Activated naive CD8-positive, alpha-beta T cell treated with anti-CD3 and anti-CD28 coated beads, Interleukin-2, amount 10 ng/mL, durations not matched to agents 7 days and 5 days (primary cell): ENCODE measurements around the gene CPZ. TPM values are rescaled to one million over a fixed set of nuclear protein-coding genes. Genes with fewer than 3 reads are reported as not detected.

Source experiments
- ATAC-seq: fragments of 150-1000 bp; cut with Tn5 transposase; one replicate; pipeline ENCODE4 v1.10.0; 2021; ENCODE audit warnings: low read depth, moderate library complexity
- POLR2A ChIA-PET: fragments of 350-600 bp; sonication (Branson Sonifier 250); formaldehyde crosslinking; loops from one replicate; lab custom pipeline; 2021; ENCODE audit warnings: antibody characterized with exemption; lab: Charles Lee
- DNase-seq: peaks from one replicate; pipeline ENCODE4 v3.0.0; 2021
- H3K27ac Mint-ChIP-seq: one replicate; pipeline ENCODE4 v1.8.0; 2022; ENCODE audit warnings: mild to moderate bottlenecking, mixed read lengths
- H3K27me3 Mint-ChIP-seq: one replicate; pipeline ENCODE4 v1.8.0; 2022; ENCODE audit warnings: mild to moderate bottlenecking, moderate library complexity, mixed read lengths
- H3K36me3 Mint-ChIP-seq: one replicate; pipeline ENCODE4 v1.8.0; 2021; ENCODE audit warnings: mild to moderate bottlenecking, mixed read lengths
- H3K4me1 Mint-ChIP-seq: one replicate; pipeline ENCODE4 v1.8.0; 2021; ENCODE audit warnings: mixed read lengths
- H3K4me3 Mint-ChIP-seq: one replicate; pipeline ENCODE4 v1.8.0; 2022; ENCODE audit warnings: mild to moderate bottlenecking, moderate library complexity, mixed read lengths
- H3K9me3 Mint-ChIP-seq: one replicate; pipeline ENCODE4 v1.8.0; 2021; ENCODE audit warnings: mixed read lengths
- total RNA-seq, 2 experiments: library from RNA; stranded (reverse); gene quantifications; one replicate each; pipeline ENCODE4 v1.2.3, GENCODE V29; 2021

CPZ gene
- total RNA-seq, 2 experiments from 2014 or later: not detected

- DNase-seq (no peak), ATAC-seq (no peak)
- H3K4me3 Mint-ChIP-seq: no peak overlapping the region
- no peaks in the 10 kb centered on the region for H3K4me1 Mint-ChIP-seq
- H3K9me3 Mint-ChIP-seq: no peaks in the 10 kb centered on the region
- peaks cover 9% of the 10 kb centered on the region for H3K27me3 Mint-ChIP-seq
- peak overlapping the region; percentile 51 for H3K27ac Mint-ChIP-seq
- POLR2A ChIA-PET: no interaction called here
- H3K36me3 Mint-ChIP-seq: no peaks in the 10 kb centered on the region
Observed at GRCh38 chr4:8598391-8599090, 6.0 kb downstream of the CPZ start.

DNA sequence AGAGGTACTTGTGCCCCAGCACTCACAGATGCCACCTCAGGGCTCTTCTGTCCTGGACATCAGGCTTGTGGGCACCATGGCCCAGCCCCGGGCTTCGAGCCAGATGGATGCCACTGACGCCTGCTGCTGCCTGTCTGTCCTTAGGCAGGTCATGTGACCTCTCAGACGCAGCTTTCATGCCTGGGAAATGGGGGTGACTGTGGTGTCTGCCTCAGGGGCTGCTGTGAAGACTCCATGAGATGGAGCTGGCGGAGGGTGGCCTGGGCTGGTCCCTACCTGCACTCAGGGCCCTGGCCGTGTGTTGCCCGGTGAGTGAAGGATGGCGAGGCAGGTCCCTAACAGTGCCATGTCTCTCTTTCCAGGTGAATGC, 6.5 kb downstream of the CPZ start:
- DNase-seq: no peak
- no peaks in the 10 kb centered on the region for H3K9me3 Mint-ChIP-seq
- H3K4me1 Mint-ChIP-seq: no peaks in the 10 kb centered on the region
- ATAC-seq: no peak
- H3K27ac Mint-ChIP-seq: no peak overlapping the region
- no peak overlapping the region for H3K4me3 Mint-ChIP-seq
- H3K36me3 Mint-ChIP-seq: no peaks in the 10 kb centered on the region
- POLR2A ChIA-PET: no interaction called here
- peaks cover 4% of the 10 kb centered on the region for H3K27me3 Mint-ChIP-seq

- DNase-seq (no peak), ATAC-seq (no peak)
- no peaks in the 10 kb centered on the region for H3K4me1 Mint-ChIP-seq
- no peak overlapping the region for H3K27ac Mint-ChIP-seq
- POLR2A ChIA-PET: no interaction called here
- H3K4me3 Mint-ChIP-seq: no peak overlapping the region
- no peaks in the 10 kb centered on the region for H3K36me3 Mint-ChIP-seq
- H3K27me3 Mint-ChIP-seq: no peaks in the 10 kb centered on the region
- H3K9me3 Mint-ChIP-seq: no peaks in the 10 kb centered on the region
Observed at GRCh38 chr4:8599657-8600056, 7.1 kb downstream of the CPZ start.

GRCh38 chr4:8600266-8600665, 7.7 kb downstream of the CPZ start:
- ATAC-seq (no peak), DNase-seq (no peak)
- no peaks in the 10 kb centered on the region for H3K27me3 Mint-ChIP-seq
- no peak overlapping the region for H3K4me3 Mint-ChIP-seq
- H3K9me3 Mint-ChIP-seq: no peaks in the 10 kb centered on the region
- no peak overlapping the region for H3K27ac Mint-ChIP-seq
- H3K4me1 Mint-ChIP-seq: no peaks in the 10 kb centered on the region
- H3K36me3 Mint-ChIP-seq: no peaks in the 10 kb centered on the region
- POLR2A ChIA-PET: no interaction called here

DNA sequence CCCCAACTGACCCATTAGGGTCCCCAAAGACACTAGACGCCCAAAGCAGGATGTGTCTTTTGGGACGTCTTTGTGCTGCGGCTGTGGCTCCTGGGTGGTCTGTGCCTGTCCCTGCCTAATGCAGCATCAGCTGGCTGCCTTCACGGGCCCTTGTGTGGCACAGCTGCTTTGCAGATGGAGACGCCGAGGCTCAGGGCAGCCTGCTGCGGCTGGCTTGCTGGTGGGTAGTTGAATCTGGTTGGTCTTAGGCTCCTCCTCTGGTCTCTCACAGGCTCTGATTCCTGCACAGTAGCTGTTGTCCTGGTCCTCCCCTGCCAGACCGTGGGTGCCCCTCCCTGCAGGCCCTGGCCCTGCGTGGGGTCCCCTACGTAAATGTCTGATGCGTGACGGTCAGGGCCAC, 8.1 kb downstream of the CPZ start:
- Mint-ChIP-seq H3K4me1 (no peaks in the 10 kb centered on the region), H3K27ac (no peak overlapping the region), H3K36me3 (no peaks in the 10 kb centered on the region), H3K9me3 (no peaks in the 10 kb centered on the region), H3K27me3 (no peaks in the 10 kb centered on the region), H3K4me3 (no peak overlapping the region)
- DNase-seq: no peak
- POLR2A ChIA-PET: no interaction called here
- no peak for ATAC-seq

DNA sequence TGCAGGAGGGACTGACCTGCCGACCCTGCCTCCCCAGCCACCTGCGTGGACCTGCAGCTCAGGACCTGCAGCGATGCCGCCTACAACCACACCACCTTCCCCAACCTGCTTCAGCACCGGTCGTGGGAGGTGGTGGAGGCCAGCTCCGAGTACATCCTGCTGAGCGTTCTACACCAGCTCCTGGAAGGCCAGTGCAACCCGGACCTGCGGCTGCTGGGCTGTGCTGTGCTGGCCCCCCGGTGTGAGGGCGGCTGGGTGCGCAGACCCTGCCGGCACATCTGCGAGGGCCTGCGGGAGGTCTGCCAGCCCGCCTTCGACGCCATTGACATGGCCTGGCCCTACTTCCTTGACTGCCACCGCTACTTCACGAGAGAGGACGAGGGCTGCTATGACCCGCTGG, 8.5 kb downstream of the CPZ start:
- Mint-ChIP-seq H3K27ac (no peak overlapping the region), H3K4me3 (no peak overlapping the region), H3K36me3 (no peaks in the 10 kb centered on the region), H3K9me3 (no peaks in the 10 kb centered on the region), H3K27me3 (no peaks in the 10 kb centered on the region), H3K4me1 (no peaks in the 10 kb centered on the region)
- no peak for DNase-seq
- ATAC-seq: no peak
- POLR2A ChIA-PET: no interaction called here

DNA sequence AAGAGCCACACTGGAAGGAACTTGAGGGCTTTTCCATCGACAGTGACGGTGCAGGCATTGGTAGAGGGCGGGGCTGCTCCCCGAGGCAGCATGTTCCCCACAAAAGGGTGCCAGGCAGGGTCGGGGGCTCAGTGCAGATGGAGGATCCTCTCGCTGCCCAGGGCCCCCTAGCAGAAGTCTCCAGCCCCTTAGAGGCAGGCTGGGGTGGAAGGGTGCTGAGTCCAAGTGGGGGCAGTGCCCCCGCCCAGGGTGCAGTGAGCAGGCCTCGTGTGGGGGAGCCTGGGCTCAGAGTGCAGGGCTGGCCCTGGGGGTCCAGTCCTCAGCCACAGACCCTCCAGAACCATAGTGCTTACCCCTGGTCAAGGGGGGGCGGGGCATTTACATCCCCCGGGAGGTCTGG, 9.0 kb downstream of the CPZ start:
- H3K27me3 Mint-ChIP-seq: no peaks in the 10 kb centered on the region

GRCh38 chr4:8602686-8603430, 10.3 kb downstream of the CPZ start:
- POLR2A ChIA-PET: no interaction called here
- no peaks in the 10 kb centered on the region for H3K36me3 Mint-ChIP-seq
- no peaks in the 10 kb centered on the region for H3K9me3 Mint-ChIP-seq

More for the DNA sequence above, 9.0 kb downstream of the CPZ start:
- ATAC-seq (no peak), DNase-seq (no peak)
- H3K27ac Mint-ChIP-seq: no peak overlapping the region
- H3K4me3 Mint-ChIP-seq: no peak overlapping the region
- no peaks in the 10 kb centered on the region for H3K4me1 Mint-ChIP-seq
- H3K9me3 Mint-ChIP-seq: no peaks in the 10 kb centered on the region
- H3K36me3 Mint-ChIP-seq: no peaks in the 10 kb centered on the region
- POLR2A ChIA-PET: no interaction called here

DNA sequence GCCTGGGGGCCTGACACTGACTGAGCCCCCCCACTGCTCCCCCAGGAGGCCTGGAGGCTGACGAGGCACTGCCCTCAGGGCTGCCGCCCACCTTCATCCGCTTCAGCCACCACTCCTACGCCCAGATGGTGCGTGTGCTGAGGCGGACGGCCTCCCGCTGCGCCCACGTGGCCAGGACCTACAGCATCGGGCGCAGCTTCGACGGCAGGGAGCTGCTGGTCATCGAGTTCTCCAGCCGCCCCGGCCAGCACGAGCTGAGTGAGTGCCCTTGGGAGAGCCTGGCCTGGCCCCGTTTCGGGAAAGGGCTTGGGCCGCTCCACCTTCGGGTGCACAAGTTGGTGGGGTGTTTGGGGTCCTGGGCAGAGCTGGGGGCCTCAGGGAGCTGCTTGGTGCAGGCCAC, 11.4 kb downstream of the CPZ start:
- Mint-ChIP-seq H3K27ac (no peak overlapping the region), H3K27me3 (no peaks in the 10 kb centered on the region), H3K4me1 (no peaks in the 10 kb centered on the region), H3K36me3 (no peaks in the 10 kb centered on the region), H3K4me3 (no peak overlapping the region), H3K9me3 (no peaks in the 10 kb centered on the region)
- no peak for DNase-seq
- no peak for ATAC-seq
- POLR2A ChIA-PET: no interaction called here

More at GRCh38 chr4:8602686-8603430, 10.3 kb downstream of the CPZ start:
- Mint-ChIP-seq H3K27ac (no peak overlapping the region), H3K4me3 (no peak overlapping the region), H3K27me3 (no peaks in the 10 kb centered on the region), H3K4me1 (no peaks in the 10 kb centered on the region)
- ATAC-seq (no peak), DNase-seq (no peak)

GRCh38 chr4:8605289-8605688, 12.7 kb downstream of the CPZ start:
- DNase-seq (no peak), ATAC-seq (no peak)
- no peak overlapping the region for H3K27ac Mint-ChIP-seq
- H3K9me3 Mint-ChIP-seq: no peaks in the 10 kb centered on the region
- H3K36me3 Mint-ChIP-seq: no peaks in the 10 kb centered on the region
- H3K27me3 Mint-ChIP-seq: no peaks in the 10 kb centered on the region
- no peaks in the 10 kb centered on the region for H3K4me1 Mint-ChIP-seq
- POLR2A ChIA-PET: no interaction called here
- H3K4me3 Mint-ChIP-seq: no peak overlapping the region

DNA sequence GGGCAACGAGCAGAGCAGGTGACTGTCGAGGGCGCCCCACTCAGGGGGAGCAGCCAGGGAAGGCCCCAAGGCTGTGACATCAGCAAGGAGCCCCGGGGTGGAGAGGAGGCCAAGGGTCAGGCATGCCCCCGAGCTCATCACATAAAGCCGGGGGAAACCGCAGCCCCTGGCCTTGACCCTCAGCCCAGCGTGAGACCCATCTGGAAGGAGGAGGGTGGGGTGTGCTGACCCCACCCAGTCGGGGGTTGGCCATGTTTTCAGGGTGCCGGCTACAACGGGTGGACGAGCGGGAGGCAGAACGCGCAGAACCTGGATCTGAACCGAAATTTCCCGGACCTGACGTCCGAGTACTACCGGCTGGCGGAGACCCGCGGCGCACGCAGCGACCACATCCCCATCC, 13.9 kb downstream of the CPZ start:
- Mint-ChIP-seq H3K27ac (no peak overlapping the region), H3K9me3 (no peaks in the 10 kb centered on the region), H3K36me3 (no peaks in the 10 kb centered on the region), H3K27me3 (no peaks in the 10 kb centered on the region), H3K4me3 (no peak overlapping the region), H3K4me1 (no peaks in the 10 kb centered on the region)
- DNase-seq: no peak
- no peak for ATAC-seq
- POLR2A ChIA-PET: no interaction called here

DNA sequence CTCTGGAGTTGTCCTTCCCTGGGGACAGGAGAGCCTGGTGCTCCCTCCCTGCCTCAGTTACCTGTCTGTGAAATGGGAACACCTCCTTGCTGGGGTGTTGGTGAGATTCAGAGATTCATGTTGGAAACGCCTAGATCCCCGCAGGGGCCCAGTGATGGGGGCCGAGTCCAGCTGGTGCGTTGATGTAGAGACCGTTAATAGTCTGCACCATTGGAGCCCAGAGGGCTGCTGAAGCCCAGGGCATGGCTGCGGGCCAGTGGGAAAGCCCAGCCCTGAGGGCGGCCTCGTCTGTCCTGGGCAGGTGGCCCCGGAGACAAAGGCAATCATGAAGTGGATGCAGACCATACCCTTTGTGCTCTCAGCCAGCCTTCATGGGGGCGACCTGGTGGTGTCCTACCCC, 14.4 kb downstream of the CPZ start:
- ATAC-seq (no peak), DNase-seq (no peak)
- no peaks in the 10 kb centered on the region for H3K36me3 Mint-ChIP-seq
- no peaks in the 10 kb centered on the region for H3K4me1 Mint-ChIP-seq
- no peaks in the 10 kb centered on the region for H3K9me3 Mint-ChIP-seq
- H3K27ac Mint-ChIP-seq: no peak overlapping the region
- no peak overlapping the region for H3K4me3 Mint-ChIP-seq
- H3K27me3 Mint-ChIP-seq: no peaks in the 10 kb centered on the region
- POLR2A ChIA-PET: no interaction called here

DNA sequence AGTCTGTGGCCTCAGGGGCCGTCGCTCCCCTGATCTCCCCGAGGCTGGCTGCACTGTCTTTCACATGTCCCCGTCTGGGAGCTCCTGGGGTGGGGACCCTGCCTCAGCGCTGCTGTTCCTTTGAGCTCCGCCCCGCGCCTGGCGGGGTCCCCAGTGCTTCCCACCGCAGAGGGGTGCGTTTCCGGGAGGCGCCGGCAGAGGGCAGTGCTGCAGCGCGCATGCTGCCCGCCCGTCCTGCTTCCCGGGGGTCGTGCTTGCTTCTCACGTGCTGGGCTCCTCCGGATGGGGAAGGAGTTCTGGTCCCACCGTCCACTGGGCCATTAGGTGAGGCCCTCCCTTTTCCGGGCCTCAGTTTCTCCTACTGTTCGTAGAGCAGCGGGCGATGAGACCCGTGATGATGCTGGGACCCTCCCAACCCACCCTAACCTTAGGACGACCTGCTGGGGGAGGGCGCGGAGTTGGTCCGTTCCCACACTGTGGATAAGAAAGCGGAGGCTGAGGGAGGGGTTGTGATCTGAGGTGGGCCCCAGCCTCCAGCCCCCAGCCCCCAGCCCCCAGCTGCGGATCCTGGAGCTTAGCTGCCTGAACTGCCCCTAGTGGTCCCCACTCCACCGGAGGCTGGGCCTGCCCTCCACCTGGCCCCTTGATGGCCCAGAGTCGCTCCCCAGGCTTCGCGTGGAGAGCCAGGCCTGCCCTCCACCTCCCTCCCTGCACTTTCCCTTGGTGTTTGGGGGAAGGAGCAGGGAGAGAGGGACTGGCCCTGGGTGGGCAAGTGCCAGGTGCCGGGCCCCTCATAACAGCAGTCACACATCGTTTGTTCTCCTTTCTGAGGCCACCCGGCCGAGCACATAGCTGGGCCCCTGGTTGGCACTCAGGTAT, 15.3 kb downstream of the CPZ start:
- ATAC-seq (no peak), DNase-seq (peak; percentile 64)
- Mint-ChIP-seq H3K27ac (no peak overlapping the region), H3K4me1 (no peaks in the 10 kb centered on the region), H3K36me3 (no peaks in the 10 kb centered on the region), H3K27me3 (no peaks in the 10 kb centered on the region), H3K4me3 (no peak overlapping the region), H3K9me3 (no peaks in the 10 kb centered on the region)
- POLR2A ChIA-PET: no interaction called here
